ENCODE results near the gene GCC2. TPM values are rescaled to one million over a fixed set of nuclear protein-coding genes. Genes with fewer than 3 reads are reported as not detected.

GCC2 gene
- polyA plus RNA-seq, 1 of the 3 experiments (the other 2 are of a cell fraction) = 4.5 TPM

DNA sequence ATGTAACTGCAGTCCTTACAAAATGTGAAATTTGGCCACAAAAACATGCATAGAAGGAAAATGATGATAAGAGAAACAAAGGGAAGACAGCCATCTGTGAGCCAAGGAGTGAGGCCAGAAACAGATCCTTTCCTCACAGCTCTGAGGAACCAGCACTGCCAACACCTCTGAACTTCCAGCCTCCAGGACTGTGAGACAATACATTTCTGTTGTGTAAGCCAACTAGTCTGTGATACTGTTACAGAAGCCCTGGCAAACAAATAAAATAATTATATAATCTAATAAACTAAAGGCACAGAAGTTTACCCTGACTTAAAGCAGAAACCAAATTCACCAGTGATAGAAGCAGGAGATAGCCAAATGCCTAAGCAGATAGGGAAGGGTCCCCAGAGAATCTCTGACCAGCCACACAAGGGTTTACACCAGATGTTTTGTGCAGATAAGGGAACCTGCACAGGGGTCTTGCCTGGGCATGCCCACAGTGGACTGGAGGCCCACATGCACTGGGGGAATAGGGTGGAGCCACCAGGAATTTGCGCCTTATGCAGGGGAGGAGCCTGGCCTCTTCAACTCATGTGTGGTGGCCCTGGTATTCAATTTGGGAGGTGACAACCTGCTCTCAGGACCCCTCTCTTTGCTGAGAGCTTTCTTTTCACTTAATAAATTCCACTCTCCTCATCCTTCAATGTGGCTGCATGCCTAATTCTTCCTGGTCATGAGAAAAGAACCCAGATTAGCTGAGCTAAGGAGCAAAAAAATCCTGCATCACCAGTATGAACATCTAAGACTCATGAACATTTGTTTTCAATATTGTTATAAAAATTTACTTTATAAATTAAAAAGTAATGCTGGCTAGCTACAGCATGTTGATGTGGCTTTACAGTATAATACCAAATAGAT lies 3.8 kb upstream of the GCC2 start:
- peak; percentile 3 for DNase-seq
- H3K27ac ChIP-seq (ENCODE audit: low read depth in 2 of 2, low read length in 1 of 2) = peak overlapping the region in 1 of 2 experiments; percentile 54; a peak in 2 of 4 replicates
- no peak overlapping the region for H3K9ac ChIP-seq
- H3K4me2 ChIP-seq = no peak overlapping the region
- ChIA-PET POLR2A (no interaction called here), CTCF (no interaction called here)
- H3K9me3 ChIP-seq = no peaks in the 10 kb centered on the region
- H2AFZ ChIP-seq (ENCODE audit: low read depth) = no peak overlapping the region
- TF ChIP-seq FOXM1 (IDR thresholded peaks at IDR 0.05; ENCODE audit: low read depth) = no peak
- TF ChIP-seq, protein P1, sequence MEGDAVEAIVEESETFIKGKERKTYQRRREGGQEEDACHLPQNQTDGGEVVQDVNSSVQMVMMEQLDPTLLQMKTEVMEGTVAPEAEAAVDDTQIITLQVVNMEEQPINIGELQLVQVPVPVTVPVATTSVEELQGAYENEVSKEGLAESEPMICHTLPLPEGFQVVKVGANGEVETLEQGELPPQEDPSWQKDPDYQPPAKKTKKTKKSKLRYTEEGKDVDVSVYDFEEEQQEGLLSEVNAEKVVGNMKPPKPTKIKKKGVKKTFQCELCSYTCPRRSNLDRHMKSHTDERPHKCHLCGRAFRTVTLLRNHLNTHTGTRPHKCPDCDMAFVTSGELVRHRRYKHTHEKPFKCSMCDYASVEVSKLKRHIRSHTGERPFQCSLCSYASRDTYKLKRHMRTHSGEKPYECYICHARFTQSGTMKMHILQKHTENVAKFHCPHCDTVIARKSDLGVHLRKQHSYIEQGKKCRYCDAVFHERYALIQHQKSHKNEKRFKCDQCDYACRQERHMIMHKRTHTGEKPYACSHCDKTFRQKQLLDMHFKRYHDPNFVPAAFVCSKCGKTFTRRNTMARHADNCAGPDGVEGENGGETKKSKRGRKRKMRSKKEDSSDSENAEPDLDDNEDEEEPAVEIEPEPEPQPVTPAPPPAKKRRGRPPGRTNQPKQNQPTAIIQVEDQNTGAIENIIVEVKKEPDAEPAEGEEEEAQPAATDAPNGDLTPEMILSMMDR (IDR thresholded peaks at IDR 0.05) = no peak
- no peak for TF ChIP-seq RFX5 (IDR thresholded peaks at IDR 0.05; ENCODE audit: low read length)
- TF ChIP-seq, protein P2, sequence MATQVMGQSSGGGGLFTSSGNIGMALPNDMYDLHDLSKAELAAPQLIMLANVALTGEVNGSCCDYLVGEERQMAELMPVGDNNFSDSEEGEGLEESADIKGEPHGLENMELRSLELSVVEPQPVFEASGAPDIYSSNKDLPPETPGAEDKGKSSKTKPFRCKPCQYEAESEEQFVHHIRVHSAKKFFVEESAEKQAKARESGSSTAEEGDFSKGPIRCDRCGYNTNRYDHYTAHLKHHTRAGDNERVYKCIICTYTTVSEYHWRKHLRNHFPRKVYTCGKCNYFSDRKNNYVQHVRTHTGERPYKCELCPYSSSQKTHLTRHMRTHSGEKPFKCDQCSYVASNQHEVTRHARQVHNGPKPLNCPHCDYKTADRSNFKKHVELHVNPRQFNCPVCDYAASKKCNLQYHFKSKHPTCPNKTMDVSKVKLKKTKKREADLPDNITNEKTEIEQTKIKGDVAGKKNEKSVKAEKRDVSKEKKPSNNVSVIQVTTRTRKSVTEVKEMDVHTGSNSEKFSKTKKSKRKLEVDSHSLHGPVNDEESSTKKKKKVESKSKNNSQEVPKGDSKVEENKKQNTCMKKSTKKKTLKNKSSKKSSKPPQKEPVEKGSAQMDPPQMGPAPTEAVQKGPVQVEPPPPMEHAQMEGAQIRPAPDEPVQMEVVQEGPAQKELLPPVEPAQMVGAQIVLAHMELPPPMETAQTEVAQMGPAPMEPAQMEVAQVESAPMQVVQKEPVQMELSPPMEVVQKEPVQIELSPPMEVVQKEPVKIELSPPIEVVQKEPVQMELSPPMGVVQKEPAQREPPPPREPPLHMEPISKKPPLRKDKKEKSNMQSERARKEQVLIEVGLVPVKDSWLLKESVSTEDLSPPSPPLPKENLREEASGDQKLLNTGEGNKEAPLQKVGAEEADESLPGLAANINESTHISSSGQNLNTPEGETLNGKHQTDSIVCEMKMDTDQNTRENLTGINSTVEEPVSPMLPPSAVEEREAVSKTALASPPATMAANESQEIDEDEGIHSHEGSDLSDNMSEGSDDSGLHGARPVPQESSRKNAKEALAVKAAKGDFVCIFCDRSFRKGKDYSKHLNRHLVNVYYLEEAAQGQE (IDR thresholded peaks at IDR 0.05; ENCODE audit: low read depth, low read length) = no peak
- TF ChIP-seq, protein P3, sequence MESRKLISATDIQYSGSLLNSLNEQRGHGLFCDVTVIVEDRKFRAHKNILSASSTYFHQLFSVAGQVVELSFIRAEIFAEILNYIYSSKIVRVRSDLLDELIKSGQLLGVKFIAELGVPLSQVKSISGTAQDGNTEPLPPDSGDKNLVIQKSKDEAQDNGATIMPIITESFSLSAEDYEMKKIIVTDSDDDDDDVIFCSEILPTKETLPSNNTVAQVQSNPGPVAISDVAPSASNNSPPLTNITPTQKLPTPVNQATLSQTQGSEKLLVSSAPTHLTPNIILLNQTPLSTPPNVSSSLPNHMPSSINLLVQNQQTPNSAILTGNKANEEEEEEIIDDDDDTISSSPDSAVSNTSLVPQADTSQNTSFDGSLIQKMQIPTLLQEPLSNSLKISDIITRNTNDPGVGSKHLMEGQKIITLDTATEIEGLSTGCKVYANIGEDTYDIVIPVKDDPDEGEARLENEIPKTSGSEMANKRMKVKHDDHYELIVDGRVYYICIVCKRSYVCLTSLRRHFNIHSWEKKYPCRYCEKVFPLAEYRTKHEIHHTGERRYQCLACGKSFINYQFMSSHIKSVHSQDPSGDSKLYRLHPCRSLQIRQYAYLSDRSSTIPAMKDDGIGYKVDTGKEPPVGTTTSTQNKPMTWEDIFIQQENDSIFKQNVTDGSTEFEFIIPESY (IDR thresholded peaks at IDR 0.05; ENCODE audit: borderline replicate concordance, low read depth) = no peak
- TF ChIP-seq, protein P4, sequence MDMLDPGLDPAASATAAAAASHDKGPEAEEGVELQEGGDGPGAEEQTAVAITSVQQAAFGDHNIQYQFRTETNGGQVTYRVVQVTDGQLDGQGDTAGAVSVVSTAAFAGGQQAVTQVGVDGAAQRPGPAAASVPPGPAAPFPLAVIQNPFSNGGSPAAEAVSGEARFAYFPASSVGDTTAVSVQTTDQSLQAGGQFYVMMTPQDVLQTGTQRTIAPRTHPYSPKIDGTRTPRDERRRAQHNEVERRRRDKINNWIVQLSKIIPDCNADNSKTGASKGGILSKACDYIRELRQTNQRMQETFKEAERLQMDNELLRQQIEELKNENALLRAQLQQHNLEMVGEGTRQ (IDR thresholded peaks at IDR 0.05; ENCODE audit: borderline replicate concordance, low read depth, low read length) = no peak
- TF ChIP-seq TCF12 (IDR thresholded peaks at IDR 0.05) = no peak
- peak; percentile 51 for TF ChIP-seq GATA2 (CRISPR knock-in tag; IDR thresholded peaks at IDR 0.05)
- no peak for TF ChIP-seq RCOR1 (IDR thresholded peaks at IDR 0.05; ENCODE audit: low read length)
- TF ChIP-seq EP300 (IDR thresholded peaks at IDR 0.05; ENCODE audit: borderline replicate concordance in 1 of 2, low read depth in 1 of 2, low read length in 1 of 2) = 0 out of 4 replicates have a peak, but pooled peaks of 1 of the 2 experiments have one; percentile 10
- TF ChIP-seq, protein P5, sequence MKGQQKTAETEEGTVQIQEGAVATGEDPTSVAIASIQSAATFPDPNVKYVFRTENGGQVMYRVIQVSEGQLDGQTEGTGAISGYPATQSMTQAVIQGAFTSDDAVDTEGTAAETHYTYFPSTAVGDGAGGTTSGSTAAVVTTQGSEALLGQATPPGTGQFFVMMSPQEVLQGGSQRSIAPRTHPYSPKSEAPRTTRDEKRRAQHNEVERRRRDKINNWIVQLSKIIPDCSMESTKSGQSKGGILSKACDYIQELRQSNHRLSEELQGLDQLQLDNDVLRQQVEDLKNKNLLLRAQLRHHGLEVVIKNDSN (IDR thresholded peaks at IDR 0.05; ENCODE audit: borderline replicate concordance, low read depth) = no peak
- H3K36me3 ChIP-seq (replicated peaks in 1 of 2; ENCODE audit: control insufficient read depth in 1 of 2, insufficient read depth in 2 of 2, low read length in 1 of 2) = no peaks in the 10 kb centered on the region
- H3K4me1 ChIP-seq (ENCODE audit: control insufficient read depth in 1 of 2, insufficient read depth in 2 of 2, low read depth in 1 of 2, low read length in 1 of 2) = peaks cover 0 to 14% of the 10 kb centered on the region in 2 experiments; a peak in 2 of 4 replicates
- H3K27me3 ChIP-seq (ENCODE audit: insufficient read depth) = no peaks in the 10 kb centered on the region
- H3K79me2 ChIP-seq (ENCODE audit: insufficient read depth) = peaks cover 12% of the 10 kb centered on the region
- H3K4me3 ChIP-seq (ENCODE audit: low read depth in 2 of 2, low read length in 1 of 2) = no peak overlapping the region
- H3F3A ChIP-seq (replicated peaks; ENCODE audit: insufficient read depth) = peaks cover 9% of the 10 kb centered on the region
- no peaks in the 10 kb centered on the region for H4K20me1 ChIP-seq (ENCODE audit: insufficient read depth)
- H3K9me2 ChIP-seq = no peaks in the 10 kb centered on the region
- WGBS (ENCODE audit: low lambda C conversion rate) = 100% methylated on average over 1 of the region's 1 CpG

Measured in SK-N-SH (cell line).